Neural cell (in vitro differentiated cells): Measurements from ENCODE around the gene CNTN4. TPM values are rescaled to one million over a fixed set of nuclear protein-coding genes. Genes with fewer than 3 reads are reported as not detected.

Experiments used
- H2AFZ ChIP-seq: fragments of 200-600, 300-800 bp; sonication (generic), shearing (Covaris generic); 2 replicates; pipeline ENCODE4 v1.6.0; 2014; ENCODE audit warnings: low read depth, mild to moderate bottlenecking, antibody characterized with exemption, low read length, moderate library complexity
- H3F3A ChIP-seq: fragments of 200-600 bp; shearing (Covaris generic); 2 replicates; pipeline ENCODE4 v1.6.1; 2016; ENCODE audit warnings: mild to moderate bottlenecking, moderate library complexity, mixed read lengths, antibody characterized with exemption, low read length; ENCODE audit not compliant: insufficient read depth, poor library complexity, severe bottlenecking
- H3K27ac ChIP-seq: fragments of 200-600, 300-800 bp; sonication (generic), shearing (Covaris generic); 2 replicates; pipeline ENCODE4 v1.5.1; 2014; ENCODE audit warnings: mild to moderate bottlenecking, low read length, moderate library complexity
- H3K27me3 ChIP-seq: fragments of 300-800, 200-600 bp; sonication (generic), shearing (Covaris generic); 2 replicates; pipeline ENCODE4 v1.6.0; 2014; ENCODE audit warnings: mild to moderate bottlenecking, low read depth, low read length, moderate library complexity; ENCODE audit not compliant: insufficient read depth
- H3K36me3 ChIP-seq: fragments of 300-800, 200-600 bp; sonication (generic), shearing (Covaris generic); 2 replicates; pipeline ENCODE4 v1.5.1; 2014; ENCODE audit warnings: mild to moderate bottlenecking, antibody characterized with exemption, low read length, moderate library complexity; ENCODE audit not compliant: insufficient read depth
- H3K4me2 ChIP-seq: fragments of 300-800, 200-600 bp; sonication (generic), shearing (Covaris generic); 2 replicates; pipeline ENCODE4 v1.6.0; 2014; ENCODE audit warnings: mild to moderate bottlenecking, low read length
- H3K4me3 ChIP-seq: fragments of 300-800, 200-600 bp; sonication (generic), shearing (Covaris generic); 2 replicates; pipeline ENCODE4 v1.5.1; 2014; ENCODE audit warnings: mild to moderate bottlenecking, low read length, moderate library complexity
- H3K79me2 ChIP-seq: fragments of 200-600 bp; shearing (Covaris generic); replicated peaks from 2 replicates; pipeline ENCODE4 v1.6.0; 2014; ENCODE audit warnings: mild to moderate bottlenecking, low read length, moderate library complexity; ENCODE audit not compliant: insufficient read depth
- H3K9ac ChIP-seq: fragments of 300-800, 200-600 bp; sonication (generic), shearing (Covaris generic); 2 replicates; pipeline ENCODE4 v1.6.1; 2016; ENCODE audit warnings: mild to moderate bottlenecking, low read length, mixed read lengths
- H3K9me2 ChIP-seq: fragments of 200-600 bp; shearing (Covaris generic); 2 replicates; pipeline ENCODE4 v1.6.1; 2016; ENCODE audit warnings: mild to moderate bottlenecking, low read length, mixed read lengths; ENCODE audit not compliant: insufficient read depth
- H3K9me3 ChIP-seq: fragments of 200-600, 300-800 bp; sonication (generic), shearing (Covaris generic); 2 replicates; pipeline ENCODE4 v1.6.1; 2016; ENCODE audit warnings: mild to moderate bottlenecking, mixed run types, low read length, moderate library complexity, mixed read lengths
- H4K20me1 ChIP-seq: fragments of 200-600 bp; shearing (Covaris generic); 2 replicates; pipeline ENCODE4 v1.6.1; 2016; ENCODE audit warnings: mild to moderate bottlenecking, mixed run types; ENCODE audit not compliant: insufficient read depth
- CTCF ChIP-seq: fragments of 450-650 bp; IDR thresholded peaks from 2 replicates; pipeline ENCODE4 v1.5.1; 2014; ENCODE audit warnings: antibody characterized with exemption, mild to moderate bottlenecking, moderate library complexity; ENCODE audit not compliant: poor library complexity, severe bottlenecking
- EP300 ChIP-seq: fragments of 450-650 bp; conservative IDR thresholded peaks from 2 replicates; pipeline ENCODE4 v1.6.1; 2014; ENCODE audit warnings: antibody characterized with exemption, mild to moderate bottlenecking, moderate library complexity; ENCODE audit not compliant: poor library complexity, severe bottlenecking
- EZH2 ChIP-seq: fragments of 200-600, 300-800 bp; shearing (Covaris generic), sonication (generic); IDR thresholded peaks from 2 replicates; pipeline ENCODE4 v1.6.1; 2014; ENCODE audit warnings: antibody characterized with exemption, low read length, borderline replicate concordance, mild to moderate bottlenecking; ENCODE audit not compliant: insufficient read depth, poor library complexity, severe bottlenecking
- MXI1 ChIP-seq: fragments of 450-650 bp; conservative IDR thresholded peaks from 2 replicates; pipeline ENCODE4 v1.6.1; 2014; ENCODE audit warnings: antibody characterized with exemption, mild to moderate bottlenecking; ENCODE audit not compliant: poor library complexity, severe bottlenecking
- POLR2AphosphoS5 ChIP-seq: IDR thresholded peaks from 2 replicates; pipeline ENCODE4 v1.6.1; 2012
- RAD21 ChIP-seq: fragments of 450-650 bp; conservative IDR thresholded peaks from 2 replicates; pipeline ENCODE4 v1.6.1; 2014; ENCODE audit warnings: antibody characterized with exemption, mild to moderate bottlenecking, moderate library complexity
- REST ChIP-seq: IDR thresholded peaks from 2 replicates; pipeline ENCODE4 v1.6.1; 2012; ENCODE audit warnings: borderline replicate concordance
- SMC3 ChIP-seq: fragments of 450-650 bp; conservative IDR thresholded peaks from 2 replicates; pipeline ENCODE4 v1.6.1; 2014; ENCODE audit warnings: antibody characterized with exemption, mild to moderate bottlenecking, moderate library complexity; ENCODE audit not compliant: poor library complexity
- TAF1 ChIP-seq: IDR thresholded peaks from 2 replicates; pipeline ENCODE4 v1.6.1; 2012; ENCODE audit warnings: low read depth
- polyA plus RNA-seq: library from polyadenylated mRNA; depleted of rRNA; stranded (reverse); fragments of >200 nt; gene quantifications from 2 replicates; pipeline ENCODE4 v1.2.3, GENCODE V29; 2014

The CNTN4 gene
- polyA plus RNA-seq, 1 donor from 2014 or later, result 10.6 TPM

- Histone ChIP-seq H3K9me2 (no peaks in the 10 kb centered on the region), H4K20me1 (no peaks in the 10 kb centered on the region), H3F3A (no peaks in the 10 kb centered on the region), H3K36me3 (no peaks in the 10 kb centered on the region), H3K79me2 (no peaks in the 10 kb centered on the region), H3K27ac (no peak overlapping the region), H3K4me2 (no peak overlapping the region), H3K9me3 (no peaks in the 10 kb centered on the region), H3K9ac (no peak overlapping the region), H2AFZ (no peak overlapping the region), H3K27me3 (no peaks in the 10 kb centered on the region), H3K4me3 (no peak overlapping the region)
- no peak for TF ChIP-seq MXI1
- no peak for TF ChIP-seq EZH2
- TF ChIP-seq POLR2AphosphoS5, result no peak
- TF ChIP-seq CTCF, result no peak
- TF ChIP-seq REST, result no peak
- no peak for TF ChIP-seq RAD21
- TF ChIP-seq EP300, result no peak
These were observed 27.1 kb upstream of the CNTN4 start for GRCh38 chr3:2071531-2071930.

- Histone ChIP-seq H3K27ac (no peak overlapping the region), H2AFZ (no peak overlapping the region), H3K27me3 (no peaks in the 10 kb centered on the region), H3K4me2 (no peak overlapping the region), H3K9ac (no peak overlapping the region), H3K4me3 (no peak overlapping the region), H3K79me2 (no peaks in the 10 kb centered on the region), H4K20me1 (no peaks in the 10 kb centered on the region), H3K9me3 (no peaks in the 10 kb centered on the region), H3K9me2 (no peaks in the 10 kb centered on the region), H3K36me3 (no peaks in the 10 kb centered on the region), H3F3A (no peaks in the 10 kb centered on the region)
- TF ChIP-seq SMC3 (no peak), CTCF (no peak), TAF1 (no peak), EZH2 (no peak), MXI1 (no peak), POLR2AphosphoS5 (no peak), EP300 (no peak), RAD21 (no peak), REST (no peak)
These were observed 19.8 kb upstream of the CNTN4 start for GRCh38 chr3:2078821-2079220.
